Smooth muscle cell (in vitro differentiated cells): ENCODE results near the gene SCYL1. TPM values are rescaled to one million over a fixed set of nuclear protein-coding genes. Genes with fewer than 3 reads are reported as not detected.

Experiments
- DNase-seq: peaks from one replicate; lab custom pipeline; 2025; ENCODE audit not compliant: unreplicated experiment; lab: John Stamatoyannopoulos, UW
- H2AFZ ChIP-seq: fragments of 200-600 bp; sonication (generic); 2 replicates; pipeline ENCODE4 v1.6.0; 2016; ENCODE audit warnings: antibody characterized with exemption, low read depth, mild to moderate bottlenecking
- H3F3A ChIP-seq: fragments of 200-600 bp; sonication (generic); 2 replicates; pipeline ENCODE4 v1.6.0; 2017; ENCODE audit warnings: antibody characterized with exemption, low read depth
- H3K27ac ChIP-seq: fragments of 200-600 bp; sonication (generic); 2 replicates; pipeline ENCODE4 v1.5.1; 2016; ENCODE audit warnings: low read depth, mild to moderate bottlenecking
- H3K27me3 ChIP-seq: fragments of 200-600 bp; sonication (generic); 2 replicates; pipeline ENCODE4 v1.6.1; 2016; ENCODE audit warnings: low read depth, mild to moderate bottlenecking
- H3K36me3 ChIP-seq: fragments of 200-600 bp; sonication (generic); 2 replicates; pipeline ENCODE4 v1.5.1; 2016; ENCODE audit warnings: low read depth
- H3K4me1 ChIP-seq: fragments of 200-600 bp; sonication (generic); 2 replicates; pipeline ENCODE4 v1.5.1; 2016; ENCODE audit warnings: low read depth
- H3K4me2 ChIP-seq: fragments of 200-600 bp; sonication (generic); 2 replicates; pipeline ENCODE4 v1.6.0; 2016; ENCODE audit warnings: mild to moderate bottlenecking
- H3K4me3 ChIP-seq: fragments of 200-600 bp; sonication (generic); 2 replicates; pipeline ENCODE4 v1.5.1; 2016; ENCODE audit warnings: mild to moderate bottlenecking
- H3K79me2 ChIP-seq: fragments of 200-600 bp; sonication (generic); 2 replicates; pipeline ENCODE4 v1.6.0; 2016; ENCODE audit warnings: low read depth, mild to moderate bottlenecking
- H3K9ac ChIP-seq: fragments of 200-600 bp; sonication (generic); 2 replicates; pipeline ENCODE4 v1.6.0; 2016; ENCODE audit warnings: low read depth
- H3K9me3 ChIP-seq: fragments of 200-600 bp; sonication (generic); replicated peaks from 2 replicates; pipeline ENCODE4 v1.5.1; 2016; ENCODE audit warnings: low read depth
- H4K20me1 ChIP-seq: fragments of 200-600 bp; sonication (generic); 2 replicates; pipeline ENCODE4 v1.6.0; 2016; ENCODE audit warnings: low read depth
- WGBS: methylation state at CpG from one replicate; pipeline ENCODE4 v1.1.7; 2016; ENCODE audit warnings: low lambda C conversion rate; 5-methylcytosine and 5-hydroxymethylcytosine counted together
- polyA plus RNA-seq: library from polyadenylated mRNA; unstranded; fragments of >200 nt; fragmentation: Nextera tagmentation; extraction: Ambion mirVana; gene quantifications from 2 replicates; pipeline ENCODE4 v1.2.1, GENCODE V29; 2016
- total RNA-seq: library from RNA; depleted of rRNA; stranded (reverse); fragments of >200 nt; gene quantifications from 2 replicates; pipeline ENCODE4 v1.2.3, GENCODE V29; 2014
- TF ChIP-seq, protein P1 (sequence below): fragments of 200-600 bp; sonication (generic); IDR thresholded peaks from 2 replicates; pipeline ENCODE4 v1.5.1; 2017; ENCODE audit warnings: borderline replicate concordance, mild to moderate bottlenecking, antibody characterized with exemption; ENCODE audit not compliant: insufficient read depth, poor library complexity, severe bottlenecking

Gene SCYL1
- total and polyA plus RNA-seq, 2 experiments from 2014 or later, result 66.6 to 123 TPM

DNA sequence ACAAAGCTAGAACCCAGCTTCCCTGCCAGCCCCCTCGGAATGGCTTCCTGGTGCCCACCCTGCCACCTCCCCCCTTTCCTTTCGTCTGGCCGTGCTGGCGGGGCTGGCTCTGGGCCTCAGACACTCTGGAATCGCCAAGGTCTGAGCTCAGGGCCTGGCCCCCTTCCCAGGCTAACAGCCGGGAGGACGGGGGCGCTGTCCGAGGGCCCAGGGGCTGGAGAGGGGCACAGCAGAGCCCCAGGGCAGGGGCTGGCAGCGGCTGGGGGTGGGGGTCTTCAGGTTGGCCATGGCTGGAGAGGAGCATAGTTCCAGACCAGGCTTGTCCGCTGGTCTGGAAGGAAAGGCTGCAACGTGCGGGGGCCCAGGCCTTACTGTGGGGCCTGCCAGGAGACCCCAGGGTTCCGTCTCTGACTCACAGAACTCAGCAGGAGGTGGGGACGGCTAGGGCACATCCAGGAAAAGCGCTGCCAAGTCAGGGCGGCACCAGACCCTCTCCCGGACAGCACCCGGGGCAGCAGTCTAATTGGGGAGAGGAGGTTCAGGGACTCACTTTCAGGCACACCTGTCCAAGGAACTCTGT, 34.1 kb downstream of the SCYL1 start:
- Histone ChIP-seq H3K27me3 (no peaks in the 10 kb centered on the region), H3K4me1 (peaks cover 20% of the 10 kb centered on the region)
- TF ChIP-seq, protein P1, sequence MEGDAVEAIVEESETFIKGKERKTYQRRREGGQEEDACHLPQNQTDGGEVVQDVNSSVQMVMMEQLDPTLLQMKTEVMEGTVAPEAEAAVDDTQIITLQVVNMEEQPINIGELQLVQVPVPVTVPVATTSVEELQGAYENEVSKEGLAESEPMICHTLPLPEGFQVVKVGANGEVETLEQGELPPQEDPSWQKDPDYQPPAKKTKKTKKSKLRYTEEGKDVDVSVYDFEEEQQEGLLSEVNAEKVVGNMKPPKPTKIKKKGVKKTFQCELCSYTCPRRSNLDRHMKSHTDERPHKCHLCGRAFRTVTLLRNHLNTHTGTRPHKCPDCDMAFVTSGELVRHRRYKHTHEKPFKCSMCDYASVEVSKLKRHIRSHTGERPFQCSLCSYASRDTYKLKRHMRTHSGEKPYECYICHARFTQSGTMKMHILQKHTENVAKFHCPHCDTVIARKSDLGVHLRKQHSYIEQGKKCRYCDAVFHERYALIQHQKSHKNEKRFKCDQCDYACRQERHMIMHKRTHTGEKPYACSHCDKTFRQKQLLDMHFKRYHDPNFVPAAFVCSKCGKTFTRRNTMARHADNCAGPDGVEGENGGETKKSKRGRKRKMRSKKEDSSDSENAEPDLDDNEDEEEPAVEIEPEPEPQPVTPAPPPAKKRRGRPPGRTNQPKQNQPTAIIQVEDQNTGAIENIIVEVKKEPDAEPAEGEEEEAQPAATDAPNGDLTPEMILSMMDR, result no peak

DNA sequence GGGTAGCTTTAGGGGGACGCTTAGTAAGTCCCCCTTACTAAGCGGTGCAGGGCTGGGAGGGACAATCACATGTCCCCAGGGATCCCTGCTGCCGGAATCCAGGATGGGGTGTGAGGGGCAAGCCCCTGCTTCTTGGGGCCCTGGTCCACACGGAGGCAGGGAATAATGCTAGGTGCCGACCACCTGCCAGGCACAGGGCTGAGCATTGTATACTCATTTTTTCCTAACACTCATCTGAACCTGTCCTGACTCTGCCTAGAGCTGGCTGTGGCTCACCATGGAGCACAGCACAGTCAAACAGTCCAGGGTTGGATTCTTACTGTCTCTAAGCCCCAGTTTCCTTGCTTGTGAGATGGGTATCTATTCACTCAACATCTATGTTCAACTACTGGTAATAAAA, 34.7 kb downstream of the SCYL1 start:
- Histone ChIP-seq H3K4me2 (peak overlapping the region; percentile 30), H3K36me3 (no peaks in the 10 kb centered on the region), H4K20me1 (peaks cover 6% of the 10 kb centered on the region), H3K27me3 (no peaks in the 10 kb centered on the region), H2AFZ (no peak overlapping the region), H3K79me2 (peaks cover 5% of the 10 kb centered on the region), H3K4me1 (peaks cover 20% of the 10 kb centered on the region), H3K9ac (no peak overlapping the region), H3K9me3 (no peaks in the 10 kb centered on the region), H3K27ac (peak overlapping the region; percentile 75), H3F3A (peaks cover 43% of the 10 kb centered on the region), H3K4me3 (no peak overlapping the region)
- TF ChIP-seq, protein P1, result no peak
- no peak for DNase-seq
- WGBS, result 85% methylated on average over 5 of the region's 5 CpGs

More for the DNA sequence above, 34.1 kb downstream of the SCYL1 start:
- no peak for DNase-seq
- H2AFZ ChIP-seq, result peak overlapping the region; percentile 69
- no peaks in the 10 kb centered on the region for H3K36me3 ChIP-seq
- H3K4me3 ChIP-seq, result peak overlapping the region; percentile 63
- H3K27ac ChIP-seq, result peak overlapping the region; percentile 75
- H3K9me3 ChIP-seq, result no peaks in the 10 kb centered on the region
- H3K79me2 ChIP-seq, result peaks cover 5% of the 10 kb centered on the region
- peak overlapping the region; percentile 96 for H3K4me2 ChIP-seq
- peaks cover 43% of the 10 kb centered on the region for H3F3A ChIP-seq
- WGBS, result 77% methylated on average over 16 of the region's 19 CpGs
- H4K20me1 ChIP-seq, result peaks cover 10% of the 10 kb centered on the region
- peak overlapping the region; percentile 64 for H3K9ac ChIP-seq

DNA sequence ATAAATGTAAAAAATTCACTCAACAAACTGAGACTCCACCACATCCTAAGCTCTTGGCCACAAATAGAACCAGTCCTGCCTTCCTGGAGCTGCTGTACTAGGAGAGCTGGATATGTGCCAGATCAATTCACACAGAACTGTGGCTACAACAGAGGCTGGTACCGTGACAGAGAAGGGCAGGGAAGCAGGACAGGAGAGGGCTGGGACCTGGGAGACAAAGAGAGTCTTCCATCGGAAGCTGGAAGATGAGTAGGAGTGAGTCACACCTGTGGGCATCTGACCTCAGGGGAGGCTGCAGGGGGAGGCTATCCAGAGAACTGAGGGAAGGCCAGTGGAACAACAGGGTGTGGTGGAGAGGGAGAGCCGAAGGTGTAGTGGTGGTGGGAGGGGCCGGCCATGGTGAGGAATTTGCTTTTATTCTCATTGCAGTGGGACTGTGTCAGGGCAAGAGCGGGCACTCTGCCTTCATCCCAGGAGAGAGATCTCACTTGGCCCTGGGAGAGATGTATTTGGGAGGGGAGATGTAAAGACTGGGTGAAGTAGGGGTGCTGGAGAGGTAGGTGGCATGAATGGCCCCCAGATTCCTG, 35.2 kb downstream of the SCYL1 start:
- no peak for DNase-seq

More for the DNA sequence above, 35.2 kb downstream of the SCYL1 start:
- H3K36me3 ChIP-seq, result no peaks in the 10 kb centered on the region
- H3K9ac ChIP-seq, result no peak overlapping the region
- peak overlapping the region; percentile 30 for H3K4me2 ChIP-seq
- WGBS, result 36% methylated on average over 5 of the region's 5 CpGs
- TF ChIP-seq, protein P1, result no peak
- H3F3A ChIP-seq, result peaks cover 43% of the 10 kb centered on the region
- H3K4me1 ChIP-seq, result peaks cover 20% of the 10 kb centered on the region
- H3K9me3 ChIP-seq, result no peaks in the 10 kb centered on the region
- H3K79me2 ChIP-seq, result peaks cover 5% of the 10 kb centered on the region
- H2AFZ ChIP-seq, result no peak overlapping the region
- peaks cover 6% of the 10 kb centered on the region for H4K20me1 ChIP-seq
- H3K27me3 ChIP-seq, result no peaks in the 10 kb centered on the region
- no peak overlapping the region for H3K4me3 ChIP-seq
- peak overlapping the region; percentile 75 for H3K27ac ChIP-seq
